IPS-18c (cell line): Measurements from ENCODE around the gene NEK11.
"Not testable (repeated sequence)": the region's sequence is repeated elsewhere in the genome, so short reads cannot be mapped to it uniquely, and the experiment has no call there.

Experiments used
- H3K4me3 ChIP-seq: 2 replicates; pipeline ENCODE4 v1.7.0; 2013; ENCODE audit warnings: low read depth, mild to moderate bottlenecking, low read length, moderate library complexity; ENCODE audit not compliant: insufficient read depth
- H3K9me3 ChIP-seq: one replicate; pipeline ENCODE4 v1.6.1; 2013; ENCODE audit warnings: mild to moderate bottlenecking, low read length, moderate library complexity; ENCODE audit not compliant: control insufficient read depth, insufficient read depth

Gene NEK11

GRCh38 chr3:131033480-131034080 is 6.9 kb downstream of the NEK11 start:
- Histone ChIP-seq H3K9me3 (no peaks in the 10 kb centered on the region), H3K4me3 (no peak overlapping the region)

GRCh38 chr3:131036200-131036816 is 9.6 kb downstream of the NEK11 start:
- Histone ChIP-seq H3K9me3 (no peaks in the 10 kb centered on the region), H3K4me3 (no peak overlapping the region)

- Histone ChIP-seq H3K4me3 (no peak overlapping the region), H3K9me3 (no peaks in the 10 kb centered on the region)
Measured at GRCh38 chr3:131036986-131037385, 10.3 kb downstream of the NEK11 start.

GRCh38 chr3:131038326-131038725 is 11.6 kb downstream of the NEK11 start:
- Histone ChIP-seq H3K9me3 (no peaks in the 10 kb centered on the region), H3K4me3 (no peak overlapping the region)

GRCh38 chr3:131042271-131042985 is 15.8 kb downstream of the NEK11 start:
- not testable (repeated sequence) for H3K4me3 ChIP-seq, H3K9me3 ChIP-seq

GRCh38 chr3:131047582-131047981 is 20.9 kb downstream of the NEK11 start:
- Histone ChIP-seq H3K9me3 (peaks cover 2% of the 10 kb centered on the region), H3K4me3 (no peak overlapping the region)

DNA sequence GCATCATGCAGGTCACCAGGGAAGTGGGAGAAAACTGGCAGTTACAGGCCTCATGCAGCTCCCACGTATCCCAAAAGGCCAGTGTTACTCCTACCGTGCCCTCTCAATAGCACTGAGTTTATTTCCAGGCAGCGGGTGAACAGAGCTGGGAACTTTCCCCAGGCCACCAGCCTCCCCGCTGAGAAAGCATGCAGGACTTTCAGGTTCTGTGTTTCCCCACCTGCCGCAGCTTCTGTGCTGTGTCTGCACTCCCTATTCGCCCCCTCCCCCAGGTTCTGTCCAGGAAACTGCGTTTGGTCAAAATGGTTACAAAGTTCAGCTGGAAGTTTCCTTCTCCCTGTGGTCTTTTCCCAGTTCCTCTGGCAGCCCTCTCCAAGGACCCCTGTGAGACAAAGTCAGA is 21.4 kb downstream of the NEK11 start:
- no peak overlapping the region for H3K4me3 ChIP-seq

DNA sequence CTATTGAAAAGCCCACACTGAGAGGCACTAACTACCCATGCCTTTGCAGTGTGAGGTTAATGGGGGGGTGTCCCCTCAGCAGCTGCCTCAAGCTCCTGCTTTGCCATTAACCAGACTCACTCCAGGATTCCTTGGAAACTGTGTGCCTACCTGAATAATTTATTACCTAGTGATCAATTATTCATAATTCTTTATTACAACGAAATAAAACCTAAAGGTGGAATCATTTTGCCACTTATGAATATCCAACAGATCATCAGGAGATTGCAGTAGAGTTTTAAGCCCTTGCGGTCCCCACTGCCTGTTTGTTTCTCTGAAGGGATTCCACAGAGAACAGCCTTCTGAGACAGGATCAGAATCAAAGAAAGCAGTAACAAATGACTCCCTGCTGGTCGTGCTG is 23.3 kb downstream of the NEK11 start:
- H3K4me3 ChIP-seq = no peak overlapping the region
- no peaks in the 10 kb centered on the region for H3K9me3 ChIP-seq

More for the DNA sequence above, 21.4 kb downstream of the NEK11 start:
- peaks cover 2% of the 10 kb centered on the region for H3K9me3 ChIP-seq

DNA sequence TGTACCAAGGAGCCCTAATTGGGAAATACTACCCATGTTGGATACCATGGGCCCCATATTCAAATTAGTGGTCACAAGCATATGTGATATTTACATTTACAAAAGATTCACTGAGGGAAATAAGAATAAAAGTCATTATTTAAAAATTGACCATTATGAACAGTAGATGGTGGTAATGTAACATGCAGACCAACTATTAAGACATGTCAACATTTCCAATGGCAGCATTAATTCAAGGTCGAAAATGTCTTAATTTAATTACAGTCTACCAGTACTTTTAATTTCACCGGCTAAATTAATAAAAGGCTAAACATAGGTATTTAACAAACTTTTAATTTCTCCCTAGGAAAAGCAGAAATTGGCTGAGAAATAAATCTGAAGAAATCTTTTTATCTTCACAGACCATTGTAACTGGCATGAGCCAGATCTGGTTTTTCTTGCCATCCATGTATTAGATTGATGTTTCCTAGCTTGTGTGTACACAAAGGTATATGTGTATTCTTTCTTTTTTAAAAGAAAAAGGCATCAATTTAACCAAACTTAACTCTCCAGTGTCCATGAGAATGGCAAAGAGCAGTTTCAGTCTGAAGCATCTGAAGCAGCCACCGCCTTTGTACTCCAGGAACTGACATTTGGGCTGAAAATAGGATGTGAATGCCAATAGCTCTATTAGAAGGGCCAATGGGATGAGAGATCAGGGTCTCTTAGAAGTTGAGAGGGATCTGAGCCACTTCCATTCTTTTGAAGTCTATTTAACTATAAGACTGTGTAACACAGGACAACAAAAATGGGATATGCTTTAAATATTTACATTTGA is 26.6 kb downstream of the NEK11 start:
- H3K4me3 ChIP-seq = no peak overlapping the region
- H3K9me3 ChIP-seq = no peaks in the 10 kb centered on the region

- Histone ChIP-seq H3K9me3 (no peaks in the 10 kb centered on the region), H3K4me3 (no peak overlapping the region)
Measured at GRCh38 chr3:131067983-131068382, 41.3 kb downstream of the NEK11 start.

GRCh38 chr3:131072099-131072559 is 45.5 kb downstream of the NEK11 start:
- no peaks in the 10 kb centered on the region for H3K9me3 ChIP-seq
- no peak overlapping the region for H3K4me3 ChIP-seq

GRCh38 chr3:131072845-131073244 is 46.2 kb downstream of the NEK11 start:
- H3K4me3 ChIP-seq = no peak overlapping the region
- H3K9me3 ChIP-seq = no peaks in the 10 kb centered on the region

- H3K4me3 ChIP-seq = no peak overlapping the region
- H3K9me3 ChIP-seq = no peaks in the 10 kb centered on the region
Measured at GRCh38 chr3:131075632-131076328, 49.1 kb downstream of the NEK11 start.

DNA sequence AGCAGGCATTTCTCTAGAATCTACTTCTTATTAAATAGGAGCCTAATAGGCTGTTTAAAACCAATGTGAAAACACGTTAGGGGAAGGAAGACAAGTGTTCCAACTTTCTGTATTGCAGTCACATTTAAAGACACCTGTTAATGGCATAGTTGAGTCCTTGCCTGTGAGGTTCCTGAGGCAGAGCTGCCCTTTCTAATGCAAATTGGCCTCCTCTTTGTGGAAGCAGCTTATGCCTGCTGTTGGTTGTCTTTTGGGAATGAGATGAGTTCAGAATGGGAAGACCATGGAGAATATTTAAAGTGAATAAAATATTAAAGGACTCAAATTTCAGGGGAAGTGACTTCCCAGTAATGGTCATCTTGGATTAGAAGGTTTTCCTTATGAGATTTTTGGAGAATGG is 51.2 kb downstream of the NEK11 start:
- H3K4me3 ChIP-seq = no peak overlapping the region
- no peaks in the 10 kb centered on the region for H3K9me3 ChIP-seq

DNA sequence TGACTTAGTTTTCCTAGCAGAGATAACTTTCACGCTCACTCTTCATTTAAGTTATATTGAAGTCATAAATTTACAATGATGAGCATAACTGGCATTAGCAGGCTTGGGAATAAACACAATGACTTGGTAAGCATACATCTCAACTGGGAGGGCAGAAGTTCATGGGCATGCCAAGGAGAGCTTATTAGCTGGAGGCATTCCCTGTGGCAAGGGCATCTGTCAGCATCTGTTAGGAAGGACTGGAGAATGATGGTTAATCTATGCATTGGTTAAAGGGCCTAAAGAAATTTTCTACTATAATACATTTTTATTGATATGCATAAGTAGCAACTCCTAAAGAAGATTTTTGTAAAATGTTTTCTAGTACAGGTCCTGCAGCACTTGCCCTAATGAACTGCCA is 52.4 kb downstream of the NEK11 start:
- H3K9me3 ChIP-seq = no peaks in the 10 kb centered on the region
- no peak overlapping the region for H3K4me3 ChIP-seq

GRCh38 chr3:131081224-131081623 is 54.5 kb downstream of the NEK11 start:
- H3K4me3 ChIP-seq = no peak overlapping the region
- no peaks in the 10 kb centered on the region for H3K9me3 ChIP-seq

- Histone ChIP-seq H3K9me3 (no peaks in the 10 kb centered on the region), H3K4me3 (no peak overlapping the region)
Measured at GRCh38 chr3:131082246-131082645, 55.6 kb downstream of the NEK11 start.
